ENCODE data around the gene RNF14. TPM values are rescaled to one million over a fixed set of nuclear protein-coding genes. Genes with fewer than 3 reads are reported as not detected.
A peak's percentile ranks its signal among the peaks of the same experiment; 100 is the strongest.

Gene RNF14
- total RNA-seq, 1 donor from 2014 or later = 37.8 TPM

- intact Hi-C loops (cut with DNase I) = loop anchor here (10.0 kb wide), 1 partner anchor 66 kb away; no protein-coding TSS in a partner anchor
- no peaks in the 10 kb centered on the region for H3K4me1 ChIP-seq
- no peak overlapping the region for H3K27ac ChIP-seq
- no peak for DNase-seq (ENCODE audit: extremely low spot score in 2 of 2)
- H3K9me3 ChIP-seq = no peaks in the 10 kb centered on the region
- no peaks in the 10 kb centered on the region for H3K36me3 ChIP-seq
- no peak for TF ChIP-seq POLR2A (IDR thresholded peaks at IDR 0.05)
- peak; percentile 66 to 90 (median 79) for TF ChIP-seq CTCF (IDR thresholded peaks at IDR 0.05)
- TF ChIP-seq POLR2AphosphoS5 (IDR thresholded peaks at IDR 0.05; ENCODE audit: insufficient read depth in 1 of 2, low read depth in 1 of 2) = peak in 1 of 2 donors; percentile 73
- no peaks in the 10 kb centered on the region for H3K27me3 ChIP-seq
- no peak overlapping the region for H3K4me3 ChIP-seq
Measured at GRCh38 chr5:141960449-141961323, 8.2 kb upstream of the RNF14 start.

- H3K4me3 ChIP-seq = no peak overlapping the region
- no peaks in the 10 kb centered on the region for H3K27me3 ChIP-seq
- H3K4me1 ChIP-seq = no peaks in the 10 kb centered on the region
- TF ChIP-seq CTCF (IDR thresholded peaks at IDR 0.05) (no peak), POLR2AphosphoS5 (IDR thresholded peaks at IDR 0.05; ENCODE audit: insufficient read depth in 1 of 2, low read depth in 1 of 2) (no peak), POLR2A (IDR thresholded peaks at IDR 0.05) (no peak)
- no peaks in the 10 kb centered on the region for H3K36me3 ChIP-seq
- no peak overlapping the region for H3K27ac ChIP-seq
- intact Hi-C loops (cut with DNase I) = loop anchor here (10.0 kb wide), 1 partner anchor 67 kb away; no protein-coding TSS in a partner anchor
- no peaks in the 10 kb centered on the region for H3K9me3 ChIP-seq
- DNase-seq (ENCODE audit: extremely low spot score in 2 of 2) = no peak
Measured at GRCh38 chr5:141961466-141961865, 7.4 kb upstream of the RNF14 start.

- Histone ChIP-seq H3K27ac (no peak overlapping the region), H3K4me1 (peaks cover 5% of the 10 kb centered on the region), H3K27me3 (no peaks in the 10 kb centered on the region), H3K4me3 (no peak overlapping the region), H3K9me3 (no peaks in the 10 kb centered on the region), H3K36me3 (no peaks in the 10 kb centered on the region)
- TF ChIP-seq POLR2A (IDR thresholded peaks at IDR 0.05) = no peak
- TF ChIP-seq POLR2AphosphoS5 (IDR thresholded peaks at IDR 0.05; ENCODE audit: insufficient read depth in 1 of 2, low read depth in 1 of 2) = no peak
- no peak for TF ChIP-seq CTCF (IDR thresholded peaks at IDR 0.05)
- intact Hi-C loops (cut with DNase I) = loop anchor here (10.0 kb wide), 1 partner anchor 69 kb away; no protein-coding TSS in a partner anchor
- no peak for DNase-seq (ENCODE audit: extremely low spot score in 2 of 2)
Measured at GRCh38 chr5:141963701-141964100, 5.2 kb upstream of the RNF14 start.

GRCh38 chr5:141965071-141965470 is 3.8 kb upstream of the RNF14 start:
- H3K9me3 ChIP-seq = no peaks in the 10 kb centered on the region
- peaks cover 10% of the 10 kb centered on the region for H3K4me1 ChIP-seq
- TF ChIP-seq CTCF (IDR thresholded peaks at IDR 0.05) (no peak), POLR2AphosphoS5 (IDR thresholded peaks at IDR 0.05; ENCODE audit: insufficient read depth in 1 of 2, low read depth in 1 of 2) (no peak), POLR2A (IDR thresholded peaks at IDR 0.05) (no peak)
- no peaks in the 10 kb centered on the region for H3K27me3 ChIP-seq
- no peak overlapping the region for H3K4me3 ChIP-seq
- no peak overlapping the region for H3K27ac ChIP-seq
- intact Hi-C loops (cut with DNase I) = loop anchor here (10.0 kb wide), 1 partner anchor 70 kb away; no protein-coding TSS in a partner anchor
- no peak for DNase-seq (ENCODE audit: extremely low spot score in 2 of 2)
- no peaks in the 10 kb centered on the region for H3K36me3 ChIP-seq
